ENCODE data around the gene C14orf93. TPM values are rescaled to one million over a fixed set of nuclear protein-coding genes. Genes with fewer than 3 reads are reported as not detected.
A peak's percentile ranks its signal among the peaks of the same experiment; 100 is the strongest.

Gene C14orf93
- total and polyA plus RNA-seq, 9 of the 15 experiments (the other 6 are each of a cell fraction or from before 2014, with no cell fraction given): 2.2 to 22.4 (median 16.1) TPM

- no peak for TF ChIP-seq ZNF407 (IDR thresholded peaks at IDR 0.05; ENCODE audit: low read depth)
- TF ChIP-seq MYC (IDR thresholded peaks at IDR 0.05; ENCODE audit: low read depth, low read length): no peak
- TF ChIP-seq MYC (CRISPR knock-in tag; IDR thresholded peaks at IDR 0.05; ENCODE audit: borderline replicate concordance, low read depth): no peak
- no peak for TF ChIP-seq TBL1XR1 (IDR thresholded peaks at IDR 0.05; ENCODE audit: low read length in 2 of 2)
- TF ChIP-seq NBN (IDR thresholded peaks at IDR 0.05; ENCODE audit: low read depth): peak; percentile 12
- TF ChIP-seq BRD9 (IDR thresholded peaks at IDR 0.05; ENCODE audit: low read depth, partially characterized antibody): peak; percentile 83
- TF ChIP-seq ZNF232 (CRISPR knock-in tag; IDR thresholded peaks at IDR 0.05): no peak
- peak; percentile 92 for TF ChIP-seq POLR2H (tag; IDR thresholded peaks at IDR 0.05; ENCODE audit: low read depth)
- peak; percentile 57; the same call in 1 of the 2 replicates for TF ChIP-seq CEBPB (tag; IDR thresholded peaks at IDR 0.05)
- no peak for TF ChIP-seq BDP1 (IDR thresholded peaks at IDR 0.05; ENCODE audit: insufficient read depth, insufficient read length)
- TF ChIP-seq PPARD (CRISPR knock-in tag; IDR thresholded peaks at IDR 0.05): no peak
- TF ChIP-seq PML (IDR thresholded peaks at IDR 0.05; ENCODE audit: low read length): peak; percentile 50; the same call in 1 of the 2 replicates
- TF ChIP-seq ZNF197 (CRISPR knock-in tag; IDR thresholded peaks at IDR 0.05; ENCODE audit: low read depth): no peak
- TF ChIP-seq EWSR1 (IDR thresholded peaks at IDR 0.05; ENCODE audit: borderline replicate concordance, low read depth, partially characterized antibody): no peak
- no peak for TF ChIP-seq HNRNPH1 (optimal IDR thresholded peaks at IDR 0.05; ENCODE audit: low read depth, low read length)
These were observed at the start of gene C14orf93 (continued) for GRCh38 chr14:23009939-23010726.
